ENCODE results near the gene ASB6. TPM values are rescaled to one million over a fixed set of nuclear protein-coding genes. Genes with fewer than 3 reads are reported as not detected.

ASB6 gene
- total RNA-seq, 4 donors from 2014 or later: 21.8 to 54.2 (median 29.6) TPM

DNA sequence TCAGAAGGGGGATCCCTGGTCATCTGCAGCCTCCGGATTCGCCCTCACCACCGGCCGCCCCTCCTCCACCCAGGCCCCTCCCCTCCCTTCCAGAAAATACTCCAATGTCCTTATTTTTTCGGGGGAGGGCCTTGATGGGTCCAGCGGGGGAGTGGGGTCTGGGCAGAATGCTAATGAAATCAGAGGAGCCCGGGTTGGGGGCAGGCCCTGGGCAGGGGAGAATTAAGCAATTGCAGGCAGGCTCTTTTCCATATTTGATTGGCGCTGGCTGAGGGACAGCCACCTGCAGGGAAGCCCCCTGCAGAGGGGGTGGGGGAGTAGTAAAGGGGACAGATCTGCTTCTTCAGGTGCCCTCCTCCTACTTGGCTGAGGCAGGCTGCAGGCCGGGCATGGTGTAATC, 44.8 kb upstream of the ASB6 start:
- Histone ChIP-seq H3K36me3 (no peaks in the 10 kb centered on the region), H3K4me3 (no peak overlapping the region), H3K27me3 (peaks cover 2% of the 10 kb centered on the region), H3K4me1 (peaks cover 0 to 5% (median 0%) of the 10 kb centered on the region in 4 donors), H3K27ac (no peak overlapping the region), H3K9me3 (no peaks in the 10 kb centered on the region)
- in situ Hi-C loops (cut with MboI; ENCODE audit: low pct_ligation_motif_present in 1 of 4, low pct_unique_long_range_greater_than_20kb in 1 of 4, low sequenced_read_pairs in 3 of 4): no loop called here
- no peak for TF ChIP-seq POLR2A (IDR thresholded peaks at IDR 0.05)
- TF ChIP-seq, protein P1, sequence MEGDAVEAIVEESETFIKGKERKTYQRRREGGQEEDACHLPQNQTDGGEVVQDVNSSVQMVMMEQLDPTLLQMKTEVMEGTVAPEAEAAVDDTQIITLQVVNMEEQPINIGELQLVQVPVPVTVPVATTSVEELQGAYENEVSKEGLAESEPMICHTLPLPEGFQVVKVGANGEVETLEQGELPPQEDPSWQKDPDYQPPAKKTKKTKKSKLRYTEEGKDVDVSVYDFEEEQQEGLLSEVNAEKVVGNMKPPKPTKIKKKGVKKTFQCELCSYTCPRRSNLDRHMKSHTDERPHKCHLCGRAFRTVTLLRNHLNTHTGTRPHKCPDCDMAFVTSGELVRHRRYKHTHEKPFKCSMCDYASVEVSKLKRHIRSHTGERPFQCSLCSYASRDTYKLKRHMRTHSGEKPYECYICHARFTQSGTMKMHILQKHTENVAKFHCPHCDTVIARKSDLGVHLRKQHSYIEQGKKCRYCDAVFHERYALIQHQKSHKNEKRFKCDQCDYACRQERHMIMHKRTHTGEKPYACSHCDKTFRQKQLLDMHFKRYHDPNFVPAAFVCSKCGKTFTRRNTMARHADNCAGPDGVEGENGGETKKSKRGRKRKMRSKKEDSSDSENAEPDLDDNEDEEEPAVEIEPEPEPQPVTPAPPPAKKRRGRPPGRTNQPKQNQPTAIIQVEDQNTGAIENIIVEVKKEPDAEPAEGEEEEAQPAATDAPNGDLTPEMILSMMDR (IDR thresholded peaks at IDR 0.05): no peak
- TF ChIP-seq POLR2AphosphoS5 (IDR thresholded peaks at IDR 0.05): no peak
- TF ChIP-seq EP300 (IDR thresholded peaks at IDR 0.05; ENCODE audit: low read depth): no peak
- no peak for DNase-seq
- intact Hi-C loops (cut with DNase I; ENCODE audit: low total_unique reads): loop anchor here (10.0 kb wide), 1 partner anchor 1648 kb away; no protein-coding TSS in a partner anchor
- 77% methylated on average over 9 of the region's 9 CpGs; no CpG with 5 or more reads in 1 of the 2 donors for WGBS, 2 donors (ENCODE audit: low coverage in 1 of 2)

DNA sequence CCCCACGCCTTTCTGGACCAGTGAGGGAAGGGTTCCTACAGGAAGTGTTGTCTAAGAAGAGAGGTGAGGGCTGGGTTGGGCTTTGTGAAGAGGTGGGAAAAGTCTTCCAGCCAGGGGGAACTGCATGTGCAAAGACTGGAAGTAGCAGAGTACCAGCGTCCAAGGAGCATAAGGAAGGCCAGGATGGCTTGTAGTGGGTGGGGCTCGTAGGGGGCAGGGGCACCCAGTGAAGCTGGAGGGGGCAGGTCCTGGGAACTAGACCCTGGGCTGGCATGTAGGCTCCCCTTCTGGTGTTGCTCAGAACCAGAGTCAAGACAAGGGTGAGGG, 43.9 kb upstream of the ASB6 start:
- Histone ChIP-seq H3K9me3 (no peaks in the 10 kb centered on the region), H3K27me3 (peaks cover 3% of the 10 kb centered on the region), H3K36me3 (no peaks in the 10 kb centered on the region), H3K27ac (no peak overlapping the region), H3K4me1 (peaks cover 0 to 5% (median 0%) of the 10 kb centered on the region in 4 donors), H3K4me3 (no peak overlapping the region)
- in situ Hi-C loops (cut with MboI; ENCODE audit: low pct_ligation_motif_present in 1 of 4, low pct_unique_long_range_greater_than_20kb in 1 of 4, low sequenced_read_pairs in 3 of 4) (no loop called here), intact Hi-C loops (cut with DNase I; ENCODE audit: low total_unique reads) (loop anchor here (10.0 kb wide), 1 partner anchor 1649 kb away; no protein-coding TSS in a partner anchor)
- no peak for DNase-seq
- no peak for TF ChIP-seq EP300 (IDR thresholded peaks at IDR 0.05; ENCODE audit: low read depth)
- TF ChIP-seq, protein P1 (IDR thresholded peaks at IDR 0.05): no peak
- TF ChIP-seq POLR2AphosphoS5 (IDR thresholded peaks at IDR 0.05): no peak
- TF ChIP-seq POLR2A (IDR thresholded peaks at IDR 0.05): no peak
- 40 to 59% methylated on average over 1 to 3 of the region's 3 CpGs for WGBS, 2 donors (ENCODE audit: low coverage in 1 of 2)

DNA sequence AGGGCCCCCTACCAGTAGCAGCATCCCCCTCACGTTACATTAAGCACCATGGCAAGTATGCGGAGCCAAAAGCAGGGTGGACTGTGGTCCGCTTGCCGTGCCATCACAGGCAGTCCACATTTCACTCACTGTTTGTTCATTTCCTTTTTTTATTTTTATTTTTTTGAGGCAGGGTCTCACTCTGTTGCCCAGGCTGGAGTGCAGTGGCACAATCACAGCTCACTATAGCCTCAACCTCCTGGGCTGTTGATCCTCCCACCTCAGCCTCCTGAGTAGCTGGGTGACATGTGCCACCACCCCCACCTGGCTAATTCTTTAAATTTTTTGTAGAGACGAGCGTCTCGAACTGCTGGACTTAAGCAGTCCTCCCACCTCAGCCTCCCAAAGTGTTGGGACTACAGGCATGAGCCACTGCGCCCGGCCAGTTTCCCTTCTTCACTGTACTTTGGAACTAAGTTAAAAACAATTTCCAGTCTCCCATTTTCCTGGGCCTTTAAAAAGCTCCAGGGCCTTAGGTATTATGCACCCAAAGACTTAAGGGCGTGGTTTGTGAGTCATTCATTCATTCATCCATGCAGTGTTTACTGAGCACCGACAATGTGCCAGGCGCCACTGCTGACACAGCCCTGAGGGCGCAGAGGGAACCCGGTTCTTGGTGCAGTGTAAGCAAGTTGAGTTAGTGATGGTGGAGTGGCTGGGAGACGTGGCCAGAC, 43.4 kb upstream of the ASB6 start:
- TF ChIP-seq POLR2A (IDR thresholded peaks at IDR 0.05) (no peak), POLR2AphosphoS5 (IDR thresholded peaks at IDR 0.05) (no peak), EP300 (IDR thresholded peaks at IDR 0.05; ENCODE audit: low read depth) (no peak)
- TF ChIP-seq, protein P1 (IDR thresholded peaks at IDR 0.05): no peak
- intact Hi-C loops (cut with DNase I; ENCODE audit: low total_unique reads) (loop anchor here (10.0 kb wide), 1 partner anchor 1649 kb away; no protein-coding TSS in a partner anchor), in situ Hi-C loops (cut with MboI; ENCODE audit: low pct_ligation_motif_present in 1 of 4, low pct_unique_long_range_greater_than_20kb in 1 of 4, low sequenced_read_pairs in 3 of 4) (no loop called here)
- no peak for DNase-seq
- H3K4me3 ChIP-seq: no peak overlapping the region
- H3K27ac ChIP-seq: no peak overlapping the region
- peaks cover 0 to 5% (median 0%) of the 10 kb centered on the region in 4 donors for H3K4me1 ChIP-seq
- WGBS, 2 donors (ENCODE audit: low coverage in 1 of 2): 74 to 76% methylated on average over 5 to 15 of the region's 15 CpGs
- H3K27me3 ChIP-seq: peaks cover 3% of the 10 kb centered on the region
- H3K9me3 ChIP-seq: no peaks in the 10 kb centered on the region
- H3K36me3 ChIP-seq: no peaks in the 10 kb centered on the region

DNA sequence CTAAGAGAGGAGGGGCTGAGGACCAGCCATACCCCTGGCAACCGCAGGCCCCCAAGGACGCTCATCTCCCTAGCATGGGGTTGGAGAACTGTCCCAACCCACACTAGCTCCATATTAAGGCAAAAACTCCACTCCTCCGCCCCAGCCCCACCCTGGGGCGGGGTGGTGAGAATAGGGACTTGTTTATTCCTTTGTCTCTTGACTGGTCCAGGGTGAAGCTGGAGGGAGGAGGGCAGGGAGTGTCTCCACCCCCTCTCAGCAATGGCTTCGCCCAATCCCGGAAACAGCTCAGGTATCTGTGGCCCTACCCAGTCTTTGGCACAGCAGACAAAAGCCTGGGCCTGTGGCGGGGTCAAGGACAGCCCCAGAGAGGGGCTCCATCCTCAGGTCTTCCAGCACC, 40.4 kb upstream of the ASB6 start:
- no peaks in the 10 kb centered on the region for H3K9me3 ChIP-seq
- H3K4me3 ChIP-seq: no peak overlapping the region
- TF ChIP-seq, protein P1 (IDR thresholded peaks at IDR 0.05): no peak
- no peak for TF ChIP-seq POLR2A (IDR thresholded peaks at IDR 0.05)
- DNase-seq: peak; percentile 48
- peaks cover 15% of the 10 kb centered on the region for H3K27me3 ChIP-seq
- H3K36me3 ChIP-seq: no peaks in the 10 kb centered on the region
- in situ Hi-C loops (cut with MboI; ENCODE audit: low pct_ligation_motif_present in 1 of 4, low pct_unique_long_range_greater_than_20kb in 1 of 4, low sequenced_read_pairs in 3 of 4) (no loop called here), intact Hi-C loops (cut with DNase I; ENCODE audit: low total_unique reads) (loop anchor here (10.0 kb wide), 1 partner anchor 1652 kb away; no protein-coding TSS in a partner anchor)
- WGBS, 2 donors (ENCODE audit: low coverage in 1 of 2): 61% methylated on average over 7 of the region's 7 CpGs; no CpG with 5 or more reads in 1 of the 2 donors
- no peak overlapping the region for H3K27ac ChIP-seq
- peaks cover 0 to 5% (median 0%) of the 10 kb centered on the region in 4 donors for H3K4me1 ChIP-seq

Data from transverse colon (tissue), 4 donors.